IPS DF 6.9 (cell line): ENCODE data around the gene AKR1B1.

ENCODE experiments used
- DNase-seq: peaks from one replicate; pipeline ENCODE4 v3.0.0-alpha.2; 2013; ENCODE audit warnings: low read depth, low spot score
- H3K27ac ChIP-seq: one replicate; pipeline ENCODE4 v1.5.1; 2013; ENCODE audit warnings: low read length, control low read depth
- H3K27me3 ChIP-seq: 2 replicates; pipeline ENCODE4 v1.6.1; 2013; ENCODE audit warnings: mild to moderate bottlenecking, low read length; ENCODE audit not compliant: control insufficient read depth, insufficient read depth
- H3K36me3 ChIP-seq: 2 replicates; pipeline ENCODE4 v1.6.1; 2013; ENCODE audit warnings: low read length; ENCODE audit not compliant: control insufficient read depth, insufficient read depth
- H3K4me1 ChIP-seq: 2 replicates; pipeline ENCODE4 v1.6.1; 2013; ENCODE audit warnings: low read length; ENCODE audit not compliant: control insufficient read depth, insufficient read depth
- H3K4me3 ChIP-seq: 2 replicates; pipeline ENCODE4 v1.5.1; 2013; ENCODE audit warnings: mild to moderate bottlenecking, low read length
- H3K9me3 ChIP-seq: 2 replicates; pipeline ENCODE4 v1.6.1; 2013; ENCODE audit warnings: low read length, inconsistent platforms; ENCODE audit not compliant: control insufficient read depth, insufficient read depth
- WGBS: extraction: QIAGEN DNeasy Blood & Tissue Kit; methylation state at CpG from one replicate; pipeline ENCODE4 v1.1.7; 2013; ENCODE audit warnings: mixed read lengths, missing lambda C conversion rate; ENCODE audit not compliant: insufficient read length, insufficient coverage; 5-methylcytosine and 5-hydroxymethylcytosine counted together

Gene AKR1B1

DNA sequence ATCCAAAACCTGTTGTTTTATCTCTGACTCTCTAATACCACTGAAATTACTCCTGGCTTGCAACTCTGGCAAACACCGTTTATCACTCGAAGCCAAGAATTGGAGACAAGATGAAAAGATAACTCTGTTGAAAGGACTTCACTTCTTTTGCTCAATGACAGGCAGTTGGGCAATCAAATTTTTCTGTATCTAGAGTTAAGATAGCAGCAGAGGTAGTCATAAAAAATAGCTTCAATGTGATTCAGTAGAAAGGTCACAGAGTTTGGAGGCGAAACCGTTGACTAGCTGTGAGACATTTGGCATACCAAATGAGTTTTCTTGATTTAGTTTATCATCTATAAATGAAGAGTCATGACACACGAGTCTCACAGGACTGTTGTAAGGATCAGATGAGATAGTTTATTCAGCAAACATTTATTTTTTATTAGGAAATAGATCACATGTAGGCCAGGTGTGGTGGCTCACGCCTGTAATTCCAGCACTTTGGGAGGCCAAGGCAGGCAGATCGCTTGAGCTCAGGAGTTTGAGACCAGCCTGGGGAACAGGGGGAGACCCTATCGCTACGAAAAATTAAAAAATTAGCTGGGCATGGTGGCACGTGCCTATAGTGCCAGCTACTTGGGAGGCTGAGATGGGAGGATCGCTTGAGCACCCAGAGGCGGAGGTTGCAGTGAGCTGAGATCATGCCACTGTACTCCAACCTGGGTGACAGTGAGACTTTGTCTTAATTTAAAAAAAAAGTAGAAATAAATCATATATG, 23.6 kb downstream of the AKR1B1 start:
- no peak overlapping the region for H3K27ac ChIP-seq
- H3K4me3 ChIP-seq = no peak overlapping the region
- DNase-seq = no peak
- H3K27me3 ChIP-seq = no peaks in the 10 kb centered on the region
- H3K36me3 ChIP-seq = no peaks in the 10 kb centered on the region
- H3K9me3 ChIP-seq = no peaks in the 10 kb centered on the region; the same call in 1 of the 2 replicates
- H3K4me1 ChIP-seq = peaks cover 1% of the 10 kb centered on the region; the same call in 1 of the 2 replicates
- no CpG with 5 or more reads among the region's 12 CpGs for WGBS

DNA sequence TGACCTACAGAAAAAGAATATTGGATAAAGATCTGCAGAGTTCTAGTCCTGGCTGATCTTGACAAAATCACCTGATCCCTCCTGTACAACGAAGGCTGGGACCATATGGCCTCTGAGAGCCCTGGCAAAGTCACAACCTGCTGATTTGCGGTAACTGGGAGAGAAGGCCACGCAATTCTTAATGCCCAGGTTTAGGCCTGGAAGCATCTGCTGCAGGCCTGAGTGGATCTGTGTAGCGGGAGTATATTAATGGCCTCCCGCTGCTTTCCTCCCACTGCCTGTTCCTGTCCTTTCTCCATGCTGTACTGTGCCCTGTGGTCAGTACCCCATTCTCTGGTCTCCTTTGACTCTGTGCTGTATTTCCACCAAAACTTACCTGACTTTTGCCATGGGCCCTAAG, 24.2 kb downstream of the AKR1B1 start:
- Histone ChIP-seq H3K27me3 (no peaks in the 10 kb centered on the region), H3K4me1 (peaks cover 1% of the 10 kb centered on the region; the same call in 1 of the 2 replicates), H3K36me3 (no peaks in the 10 kb centered on the region), H3K4me3 (no peak overlapping the region), H3K27ac (no peak overlapping the region), H3K9me3 (no peaks in the 10 kb centered on the region; the same call in 1 of the 2 replicates)
- DNase-seq = no peak
- no CpG with 5 or more reads among the region's 5 CpGs for WGBS

DNA sequence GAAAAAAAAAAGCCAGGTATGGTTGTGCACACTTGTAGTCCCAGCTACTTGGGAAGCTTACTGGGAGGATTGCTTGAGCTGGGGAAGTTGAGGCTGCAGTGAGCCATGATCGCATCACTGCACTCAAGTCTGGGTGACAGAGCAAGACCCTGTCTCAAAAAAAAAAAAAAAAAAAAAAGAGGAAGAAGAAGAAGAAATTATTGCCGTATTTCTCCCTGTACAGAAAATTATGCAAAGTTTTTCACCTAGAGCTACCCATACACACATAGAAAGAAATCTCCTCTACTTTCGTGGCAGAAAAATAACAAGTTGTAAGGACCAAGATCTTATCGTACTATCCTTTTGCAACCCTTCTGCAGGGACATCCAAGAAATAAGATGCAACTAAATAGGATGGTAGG, 25.5 kb downstream of the AKR1B1 start:
- Histone ChIP-seq H3K4me3 (no peak overlapping the region), H3K27me3 (no peaks in the 10 kb centered on the region), H3K4me1 (peaks cover 1% of the 10 kb centered on the region; the same call in 1 of the 2 replicates), H3K9me3 (no peaks in the 10 kb centered on the region), H3K36me3 (no peaks in the 10 kb centered on the region), H3K27ac (no peak overlapping the region)
- DNase-seq = no peak
- whole genome bisulfite sequencing = no CpG with 5 or more reads among the region's 4 CpGs

DNA sequence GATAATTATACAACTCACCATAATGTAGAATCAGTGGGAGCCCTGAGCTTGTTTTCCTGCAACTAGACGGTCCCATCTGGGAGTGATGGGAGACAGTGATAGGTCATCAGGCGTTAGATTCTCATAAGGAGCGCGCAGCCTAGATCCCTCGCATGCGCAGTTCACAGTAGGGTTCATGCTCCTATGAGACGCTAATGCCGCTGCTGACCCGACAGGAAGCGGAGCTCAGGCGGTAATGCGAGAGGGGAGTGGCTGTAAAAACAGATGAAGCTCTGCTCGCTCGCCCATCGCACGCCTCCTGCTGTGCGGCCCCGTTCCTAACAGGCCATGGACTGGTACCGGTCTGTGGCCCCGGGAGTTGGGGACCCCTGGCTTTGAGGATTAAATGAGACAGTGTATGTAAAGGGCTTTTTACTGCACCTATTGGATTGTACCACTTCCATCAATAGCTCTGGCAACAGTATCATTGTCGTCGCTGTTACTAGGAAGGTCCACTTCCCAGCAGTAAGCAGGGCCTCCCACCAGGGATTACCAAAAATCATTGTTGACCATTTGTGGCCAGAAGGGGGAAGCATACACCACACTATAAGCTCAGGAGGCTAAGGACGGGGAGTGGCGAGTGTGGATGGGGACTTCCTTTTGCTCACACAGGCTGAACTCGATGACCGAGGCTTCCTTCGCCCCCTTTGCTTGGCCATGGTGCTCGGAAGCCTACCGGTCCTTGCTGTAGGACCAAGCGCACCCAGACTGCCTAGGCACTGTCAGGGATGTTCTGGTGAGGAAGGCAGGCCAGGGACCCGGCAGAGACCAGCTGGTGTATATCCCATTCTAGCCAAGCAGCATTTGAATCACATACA, 26.4 kb downstream of the AKR1B1 start:
- peak overlapping the region; percentile 26; the same call in 1 of the 2 replicates for H3K4me3 ChIP-seq
- no peaks in the 10 kb centered on the region for H3K36me3 ChIP-seq
- no CpG with 5 or more reads among the region's 31 CpGs for WGBS
- H3K27me3 ChIP-seq = no peaks in the 10 kb centered on the region
- H3K4me1 ChIP-seq = peaks cover 1% of the 10 kb centered on the region; the same call in 1 of the 2 replicates
- H3K27ac ChIP-seq = no peak overlapping the region
- peak; percentile 86 for DNase-seq
- H3K9me3 ChIP-seq = no peaks in the 10 kb centered on the region

GRCh38 chr7:134431815-134432214, 27.1 kb downstream of the AKR1B1 start:
- DNase-seq = no peak
- H3K4me1 ChIP-seq = peaks cover 1% of the 10 kb centered on the region; the same call in 1 of the 2 replicates
- no CpG with 5 or more reads among the region's 11 CpGs for WGBS
- no peaks in the 10 kb centered on the region for H3K27me3 ChIP-seq
- H3K4me3 ChIP-seq = no peak overlapping the region
- H3K9me3 ChIP-seq = no peaks in the 10 kb centered on the region
- H3K36me3 ChIP-seq = no peaks in the 10 kb centered on the region
- H3K27ac ChIP-seq = no peak overlapping the region

GRCh38 chr7:134429481-134429880, 29.4 kb downstream of the AKR1B1 start:
- H3K4me3 ChIP-seq = no peak overlapping the region
- no CpG with 5 or more reads among the region's 6 CpGs for whole genome bisulfite sequencing
- DNase-seq = no peak
- peaks cover 1% of the 10 kb centered on the region; the same call in 1 of the 2 replicates for H3K4me1 ChIP-seq
- H3K36me3 ChIP-seq = no peaks in the 10 kb centered on the region
- H3K27me3 ChIP-seq = no peaks in the 10 kb centered on the region
- H3K27ac ChIP-seq = no peak overlapping the region
- no peaks in the 10 kb centered on the region for H3K9me3 ChIP-seq

DNA sequence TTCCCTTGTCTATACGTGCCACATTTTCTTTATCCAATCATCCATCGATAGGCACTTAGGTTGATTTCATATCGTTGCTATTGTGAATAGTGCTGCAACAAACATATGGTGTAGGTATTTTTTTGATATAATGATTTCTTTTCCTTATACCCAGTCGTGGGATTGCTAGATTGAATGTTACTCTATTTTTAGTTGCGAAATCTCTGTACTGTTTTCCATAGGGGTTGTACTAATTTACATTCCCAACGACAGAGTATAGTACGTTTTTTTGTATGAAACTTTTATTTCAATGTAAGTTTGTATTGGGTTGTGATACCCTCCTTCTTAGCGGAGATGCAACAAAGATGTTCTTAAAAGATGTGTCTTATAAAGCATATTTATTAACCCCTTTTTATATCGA, 30.0 kb downstream of the AKR1B1 start:
- Histone ChIP-seq H3K36me3 (no peaks in the 10 kb centered on the region), H3K27me3 (no peaks in the 10 kb centered on the region), H3K4me1 (peaks cover 1% of the 10 kb centered on the region; the same call in 1 of the 2 replicates), H3K27ac (no peak overlapping the region), H3K4me3 (no peak overlapping the region), H3K9me3 (no peaks in the 10 kb centered on the region)
- WGBS = no CpG with 5 or more reads among the region's 9 CpGs
- DNase-seq = no peak

DNA sequence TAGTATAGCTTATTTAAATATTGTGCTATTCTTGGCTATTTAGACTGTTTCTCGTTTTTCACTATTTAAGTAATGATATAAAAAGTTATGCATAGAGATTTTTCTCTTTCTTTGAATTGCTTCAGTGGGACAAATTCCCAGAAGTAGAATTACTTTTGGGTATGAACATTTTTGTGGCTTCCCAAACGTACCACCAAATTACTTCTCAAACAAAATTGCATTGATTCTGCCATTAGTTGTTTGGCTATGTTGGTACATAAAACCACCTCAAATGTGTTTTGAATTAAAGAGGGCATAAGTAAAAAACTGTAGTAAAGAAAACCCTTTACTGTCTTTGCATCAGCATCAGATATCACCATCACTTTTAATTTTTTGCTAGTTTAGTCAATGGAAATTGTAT, 31.0 kb downstream of the AKR1B1 start:
- no peaks in the 10 kb centered on the region for H3K9me3 ChIP-seq
- no peaks in the 10 kb centered on the region for H3K36me3 ChIP-seq
- H3K27ac ChIP-seq = no peak overlapping the region
- H3K4me1 ChIP-seq = peaks cover 1% of the 10 kb centered on the region; the same call in 1 of the 2 replicates
- WGBS = no CpG with 5 or more reads among the region's 2 CpGs
- no peak overlapping the region for H3K4me3 ChIP-seq
- no peaks in the 10 kb centered on the region for H3K27me3 ChIP-seq
- no peak for DNase-seq

DNA sequence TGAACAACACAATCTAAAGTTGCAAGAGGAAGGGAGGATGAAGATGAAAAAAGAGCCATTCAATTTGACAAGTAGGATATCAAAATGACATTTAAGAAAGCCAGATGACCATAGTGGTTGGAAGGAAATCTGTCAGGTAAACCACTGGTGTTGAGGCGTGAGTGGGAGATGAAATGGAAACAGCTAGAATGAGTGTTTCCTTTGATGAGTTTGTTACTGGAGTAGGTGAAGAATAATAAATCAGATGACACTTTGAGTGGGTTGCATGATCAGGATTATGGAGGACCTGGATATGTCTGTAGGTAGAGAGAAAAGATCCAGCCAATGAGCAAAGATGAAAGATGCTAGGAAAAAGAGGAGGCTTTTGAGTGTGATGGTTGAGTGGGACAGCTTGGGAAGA, 33.1 kb downstream of the AKR1B1 start:
- Histone ChIP-seq H3K36me3 (no peaks in the 10 kb centered on the region), H3K4me3 (no peak overlapping the region), H3K4me1 (no peaks in the 10 kb centered on the region), H3K27me3 (no peaks in the 10 kb centered on the region), H3K9me3 (no peaks in the 10 kb centered on the region), H3K27ac (no peak overlapping the region)
- DNase-seq = no peak
- no CpG with 5 or more reads among the region's 1 CpG for WGBS

DNA sequence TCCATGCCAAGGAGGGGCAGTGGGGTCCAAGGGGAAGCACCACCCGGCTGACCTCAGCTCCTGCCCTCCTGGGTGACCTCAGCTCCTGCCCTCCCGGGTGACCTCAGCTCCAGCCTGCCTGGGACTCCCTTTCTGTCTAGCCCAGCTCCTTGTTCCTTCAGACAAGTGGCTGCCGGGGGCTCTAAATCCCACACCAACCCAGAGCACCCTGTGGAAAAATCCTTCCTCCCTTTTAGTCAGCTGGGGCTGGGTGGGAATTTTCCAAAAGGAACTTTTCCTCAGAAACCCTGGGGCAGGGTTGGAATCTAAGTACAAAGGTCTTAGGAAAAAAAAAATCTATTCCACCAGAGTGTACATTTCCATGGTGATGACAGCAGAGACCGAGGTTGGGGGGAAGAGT, 36.3 kb downstream of the AKR1B1 start:
- Histone ChIP-seq H3K27ac (no peak overlapping the region), H3K4me1 (no peaks in the 10 kb centered on the region)

More for the DNA sequence above, 36.3 kb downstream of the AKR1B1 start:
- H3K27me3 ChIP-seq = no peaks in the 10 kb centered on the region
- H3K36me3 ChIP-seq = no peaks in the 10 kb centered on the region
- H3K4me3 ChIP-seq = no peak overlapping the region
- no peak for DNase-seq
- WGBS = no CpG with 5 or more reads among the region's 4 CpGs
- H3K9me3 ChIP-seq = no peaks in the 10 kb centered on the region
